GM12878 (cell line): ENCODE measurements around the gene CDH18. TPM values are rescaled to one million over a fixed set of nuclear protein-coding genes. Genes with fewer than 3 reads are reported as not detected.

Experiments
- ATAC-seq: fragments of 200-7000 bp; cut with Tn5 transposase; 3 replicates; pipeline ENCODE4 v1.9.1; 2020; ENCODE audit warnings: mild to moderate bottlenecking, moderate library complexity
- BruUV-seq: library from RNA; stranded (reverse); fragments of 400-500 nt; replicated peaks from 2 replicates; lab custom pipeline; 2021; lab: Mats Ljungman, UMichigan
- CTCF ChIA-PET: fragments of 300-600 bp; sonication (Branson Sonifier 250); formaldehyde crosslinking; extraction: SDS; loops from one replicate; lab custom pipeline; 2021; ENCODE audit warnings: inconsistent platforms; lab: Yijun Ruan, JAX
- POLR2A ChIA-PET: fragments of 350-600 bp; formaldehyde crosslinking; extraction: SDS; loops from one replicate; lab custom pipeline; 2021; ENCODE audit warnings: inconsistent platforms; lab: Charles Lee
- RAD21 ChIA-PET: fragments of 300-600 bp; sonication (Branson Sonifier 250); formaldehyde crosslinking; loops from one replicate; lab custom pipeline; 2023; ENCODE audit warnings: antibody characterized with exemption; ENCODE audit not compliant: unreplicated experiment; lab: Charles Lee
- SMC1A ChIA-PET: fragments of 300-600 bp; sonication (Branson Sonifier 250); formaldehyde crosslinking; loops from one replicate; lab custom pipeline; 2023; ENCODE audit not compliant: unreplicated experiment, uncharacterized antibody; lab: Charles Lee
- DNase-seq: peaks from one replicate; pipeline ENCODE4 v3.0.0-alpha.2; 2011; ENCODE audit warnings: low read depth, low spot score
- FAIRE-seq: peaks from 3 replicates; lab custom pipeline; 2011; peaks lifted over from hg19 to GRCh38; lab: Jason Lieb, UNC
- H2AFZ ChIP-seq: 2 replicates; pipeline ENCODE4 v1.6.0; 2011; ENCODE audit warnings: low read depth, low read length, control low read depth; ENCODE audit not compliant: control insufficient read depth
- H3K27ac ChIP-seq: 2 replicates; pipeline ENCODE4 v1.5.1; 2011; ENCODE audit warnings: control low read depth; ENCODE audit not compliant: control insufficient read depth, insufficient read depth
- H3K27me3 ChIP-seq, 2 experiments: replicated peaks in 1 of 2; 2 replicates each; pipeline versions ENCODE4 v1.6.0 to v1.6.1; 2011; ENCODE audit warnings: low read length in 1 of 2; ENCODE audit not compliant: control insufficient read depth in 2 of 2, insufficient read depth in 2 of 2
- H3K36me3 ChIP-seq, 2 experiments: 2 replicates each; pipeline ENCODE4 v1.5.1; 2011; ENCODE audit warnings: low read length in 1 of 2; ENCODE audit not compliant: control insufficient read depth in 2 of 2, insufficient read depth in 2 of 2
- H3K4me1 ChIP-seq: 2 replicates; pipeline ENCODE4 v1.6.1; 2011; ENCODE audit warnings: mild to moderate bottlenecking, low read length, moderate library complexity, mixed read lengths; ENCODE audit not compliant: control insufficient read depth, insufficient read depth
- H3K4me2 ChIP-seq: 2 replicates; pipeline ENCODE4 v1.6.0; 2011; ENCODE audit warnings: control low read depth; ENCODE audit not compliant: control insufficient read depth, insufficient read depth
- H3K4me3 ChIP-seq: fragments of 200-600 bp; sonication (generic); 2 replicates; pipeline ENCODE4 v1.5.1; 2016
- H3K79me2 ChIP-seq: 2 replicates; pipeline ENCODE4 v1.6.0; 2011; ENCODE audit warnings: low read length; ENCODE audit not compliant: control insufficient read depth, insufficient read depth
- H3K9ac ChIP-seq: 2 replicates; pipeline ENCODE4 v1.8.0; 2011; ENCODE audit warnings: low read length, control low read depth, mixed read lengths; ENCODE audit not compliant: control insufficient read depth, insufficient read depth
- H3K9me3 ChIP-seq: replicated peaks from 3 replicates; pipeline ENCODE4 v1.5.1; 2011; ENCODE audit warnings: mild to moderate bottlenecking, low read length; ENCODE audit not compliant: control insufficient read depth, insufficient read depth
- H4K20me1 ChIP-seq: 2 replicates; pipeline ENCODE4 v1.6.0; 2011; ENCODE audit not compliant: control insufficient read depth, insufficient read depth
- CREM ChIP-seq: IDR thresholded peaks from 2 replicates; pipeline ENCODE4 v1.6.1; 2014; ENCODE audit warnings: antibody characterized with exemption, low read depth
- PAX5 ChIP-seq: IDR thresholded peaks from 2 replicates; pipeline ENCODE4 v1.6.1; 2011; ENCODE audit warnings: low read depth, low read length, borderline replicate concordance
- POU2F2 ChIP-seq: IDR thresholded peaks from 3 replicates; pipeline ENCODE4 v1.6.1; 2011; ENCODE audit warnings: low read depth, mild to moderate bottlenecking, low read length, borderline replicate concordance
- SIX5 ChIP-seq: IDR thresholded peaks from 2 replicates; pipeline ENCODE4 v1.6.1; 2011; ENCODE audit warnings: mild to moderate bottlenecking, low read depth, low read length, moderate library complexity; ENCODE audit not compliant: severe bottlenecking
- ZBTB40 ChIP-seq: fragments of 450-650 bp; IDR thresholded peaks from 2 replicates; pipeline ENCODE4 v1.6.1; 2016; ENCODE audit warnings: mild to moderate bottlenecking, moderate library complexity, borderline replicate concordance
- WGBS: methylation state at CpG from one replicate; pipeline ENCODE4 v1.1.6; 2016; ENCODE audit warnings: low lambda C conversion rate; ENCODE audit not compliant: insufficient replicate concordance, insufficient coverage; ENCODE audit errors: missing lambda C conversion rate; 5-methylcytosine and 5-hydroxymethylcytosine counted together
- in situ Hi-C: fragments of 300-500 bp; cut with MboI; formaldehyde crosslinking; loops from 9 replicates; pipeline ENCODE4 v1.14.3; 2018; ENCODE audit warnings: mixed read lengths
- intact Hi-C: fragments of 100-400 bp; cut with micrococcal nuclease; formaldehyde crosslinking; loops from one replicate; pipeline ENCODE4 v1.14.2; 2022; ENCODE audit not compliant: unreplicated experiment
- polyA plus RNA-seq, 11 experiments: library from polyadenylated mRNA; depleted of rRNA in 4 of 11; unstranded in 6 of 11; stranded (reverse) in 5 of 11; fragments of >200 nt; fragmentation: Nextera tagmentation in 4 of 11; fragmentation: Illumina TruSeq in 1 of 11; extraction: Ambion mirVana in 4 of 11; extraction: Trizol in 1 of 11; gene quantifications; 1 replicate in 1 of 11; 2 replicates in 10 of 11; pipeline versions ENCODE4 v1.2.1 to v1.2.3, GENCODE V29; 2011 to 2016; ENCODE audit warnings: inconsistent platforms in 2 of 11, missing spikeins in 2 of 11, low read depth in 1 of 11
- total RNA-seq, 4 experiments: library from RNA; depleted of rRNA in 3 of 4; stranded (reverse); fragments of >200 nt in 3 of 4; fragmentation: Illumina TruSeq in 1 of 4; extraction: Trizol in 1 of 4; gene quantifications; 2 replicates each; pipeline versions ENCODE4 v1.2.1 to v1.2.3, GENCODE V29; 2013 to 2021

Gene CDH18
- total and polyA plus RNA-seq, 10 of the 15 experiments (the other 5 are each of a cell fraction or from before 2014, with no cell fraction given), result 0.41 TPM; not detected in 9

- TF ChIP-seq SIX5, result no peak
- TF ChIP-seq PAX5, result no peak
These were observed 77.9 kb downstream of the CDH18 start (continued) for GRCh38 chr5:19910136-19910535.

- Histone ChIP-seq H3K27me3 (no peaks in the 10 kb centered on the region), H3K9me3 (no peaks in the 10 kb centered on the region), H3K4me2 (no peak overlapping the region), H3K4me3 (no peak overlapping the region), H3K9ac (no peak overlapping the region)
- intact Hi-C loops (no loop called here), in situ Hi-C loops (no loop called here)
- no peak for FAIRE-seq
- ChIA-PET CTCF (no interaction called here), RAD21 (no interaction called here), SMC1A (no interaction called here)
- TF ChIP-seq ZBTB40, result no peak
- TF ChIP-seq CREM, result no peak
- TF ChIP-seq POU2F2, result no peak
- TF ChIP-seq, all 136 proteins: peak for 0
- 0% methylated on average over 1 of the region's 1 CpG for WGBS
- BruUV-seq, result no TSS peak
- no peak for DNase-seq
- Histone ChIP-seq H4K20me1 (no peaks in the 10 kb centered on the region), H3K79me2 (no peaks in the 10 kb centered on the region), H3K36me3 (no peaks in the 10 kb centered on the region), H3K4me1 (no peaks in the 10 kb centered on the region), H3K27ac (no peak overlapping the region), H2AFZ (no peak overlapping the region)
- ATAC-seq, result no peak
- POLR2A ChIA-PET, result no interaction called here
These were observed 83.2 kb downstream of the CDH18 start for GRCh38 chr5:19904766-19905165.
